Neural progenitor cell (in vitro differentiated cells): ENCODE data around the gene SPTAN1. TPM values are rescaled to one million over a fixed set of nuclear protein-coding genes. Genes with fewer than 3 reads are reported as not detected.
A peak's percentile ranks its signal among the peaks of the same experiment; 100 is the strongest.

Experiments used
- DNase-seq: peaks from one replicate; pipeline ENCODE4 v3.0.0-alpha.2; 2016; ENCODE audit warnings: low spot score
- H2AFZ ChIP-seq: fragments of 200-600 bp; sonication (generic); replicated peaks from 2 replicates; pipeline ENCODE4 v1.6.1; 2016; ENCODE audit warnings: antibody characterized with exemption
- H3F3A ChIP-seq: fragments of 200-600 bp; sonication (generic); 2 replicates; pipeline ENCODE4 v1.6.1; 2016; ENCODE audit warnings: antibody characterized with exemption, low read depth
- H3K27ac ChIP-seq: fragments of 200-600 bp; sonication (generic); 2 replicates; pipeline ENCODE4 v1.5.1; 2016; ENCODE audit warnings: mild to moderate bottlenecking
- H3K27me3 ChIP-seq: fragments of 200-600 bp; sonication (generic); 2 replicates; pipeline ENCODE4 v1.6.1; 2016; ENCODE audit warnings: mild to moderate bottlenecking, moderate library complexity
- H3K36me3 ChIP-seq: fragments of 200-600 bp; sonication (generic); 2 replicates; pipeline ENCODE4 v1.5.1; 2016
- H3K4me1 ChIP-seq: fragments of 200-600 bp; sonication (generic); 2 replicates; pipeline ENCODE4 v1.6.1; 2016; ENCODE audit warnings: mixed run types
- H3K4me2 ChIP-seq: fragments of 200-600 bp; sonication (generic); 2 replicates; pipeline ENCODE4 v1.6.1; 2016
- H3K4me3 ChIP-seq: fragments of 200-600 bp; sonication (generic); 2 replicates; pipeline ENCODE4 v1.5.1; 2016
- H3K79me2 ChIP-seq: fragments of 200-600 bp; sonication (generic); 2 replicates; pipeline ENCODE4 v1.6.1; 2016; ENCODE audit warnings: low read depth
- H3K9ac ChIP-seq: fragments of 200-600 bp; sonication (generic); 2 replicates; pipeline ENCODE4 v1.6.1; 2016
- H3K9me3 ChIP-seq: fragments of 200-600 bp; sonication (generic); 2 replicates; pipeline ENCODE4 v1.5.1; 2016; ENCODE audit warnings: low read depth
- H4K20me1 ChIP-seq: fragments of 200-600 bp; sonication (generic); 2 replicates; pipeline ENCODE4 v1.6.1; 2016; ENCODE audit warnings: low read depth
- H3K27ac Mint-ChIP-seq: 3 replicates; pipeline ENCODE4 v1.8.0; 2021; ENCODE audit warnings: mixed read lengths
- H3K27me3 Mint-ChIP-seq: 2 replicates; pipeline ENCODE4 v1.8.0; 2022; ENCODE audit warnings: low read depth, mild to moderate bottlenecking, inconsistent platforms, moderate library complexity, mixed read lengths; ENCODE audit not compliant: insufficient read depth
- H3K36me3 Mint-ChIP-seq: 3 replicates; pipeline ENCODE4 v1.8.0; 2021; ENCODE audit warnings: mixed read lengths
- H3K4me1 Mint-ChIP-seq: 3 replicates; pipeline ENCODE4 v1.8.0; 2021; ENCODE audit warnings: mixed read lengths
- H3K4me3 Mint-ChIP-seq: 3 replicates; pipeline ENCODE4 v1.8.0; 2021; ENCODE audit warnings: mild to moderate bottlenecking, moderate library complexity, mixed read lengths
- H3K9me3 Mint-ChIP-seq: 3 replicates; pipeline ENCODE4 v1.8.0; 2020; ENCODE audit warnings: mixed read lengths
- EZH2 ChIP-seq: fragments of 200-600 bp; sonication (generic); IDR thresholded peaks from 2 replicates; pipeline ENCODE4 v1.6.1; 2017; ENCODE audit warnings: antibody characterized with exemption, mild to moderate bottlenecking, moderate library complexity
- EZH2phosphoT487 ChIP-seq: fragments of 200-600 bp; sonication (generic); IDR thresholded peaks from 2 replicates; pipeline ENCODE4 v1.6.1; 2017; ENCODE audit warnings: antibody characterized with exemption
- total RNA-seq: library from RNA; depleted of rRNA; stranded (reverse); fragments of >200 nt; gene quantifications from 2 replicates; pipeline ENCODE4 v1.2.3, GENCODE V29; 2015; ENCODE audit warnings: low replicate concordance
- TF ChIP-seq, protein P1 (sequence below): fragments of 200-600 bp; sonication (generic); IDR thresholded peaks from 2 replicates; pipeline ENCODE4 v1.5.1; 2017; ENCODE audit warnings: antibody characterized with exemption, mild to moderate bottlenecking

SPTAN1 gene
- total RNA-seq, 1 donor from 2014 or later: 112 TPM

DNA sequence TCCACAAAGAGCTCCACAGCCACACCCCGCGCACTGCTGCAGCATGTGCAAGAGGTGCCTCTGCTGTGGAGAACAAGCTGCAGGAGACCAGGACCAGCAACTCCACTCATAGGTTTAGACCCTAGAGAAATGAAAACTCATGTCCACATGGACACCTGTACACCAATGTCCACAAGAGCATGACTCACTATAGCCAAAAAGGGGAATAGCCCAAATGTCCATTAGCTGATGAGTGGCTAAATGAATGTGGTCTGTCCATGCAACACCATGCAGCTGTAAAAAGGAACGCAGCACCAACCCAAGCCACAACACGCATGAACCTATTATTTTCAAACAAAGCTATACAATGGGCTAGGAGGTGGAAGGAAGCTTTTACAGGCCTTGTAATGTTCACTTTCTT is 86.2 kb downstream of the SPTAN1 start:
- no peaks in the 10 kb centered on the region for H3K9me3 ChIP-seq
- no peak overlapping the region for H3K27ac ChIP-seq
- H3K9ac ChIP-seq: no peak overlapping the region
- TF ChIP-seq EZH2phosphoT487 (no peak), EZH2 (no peak)
- TF ChIP-seq, protein P1, sequence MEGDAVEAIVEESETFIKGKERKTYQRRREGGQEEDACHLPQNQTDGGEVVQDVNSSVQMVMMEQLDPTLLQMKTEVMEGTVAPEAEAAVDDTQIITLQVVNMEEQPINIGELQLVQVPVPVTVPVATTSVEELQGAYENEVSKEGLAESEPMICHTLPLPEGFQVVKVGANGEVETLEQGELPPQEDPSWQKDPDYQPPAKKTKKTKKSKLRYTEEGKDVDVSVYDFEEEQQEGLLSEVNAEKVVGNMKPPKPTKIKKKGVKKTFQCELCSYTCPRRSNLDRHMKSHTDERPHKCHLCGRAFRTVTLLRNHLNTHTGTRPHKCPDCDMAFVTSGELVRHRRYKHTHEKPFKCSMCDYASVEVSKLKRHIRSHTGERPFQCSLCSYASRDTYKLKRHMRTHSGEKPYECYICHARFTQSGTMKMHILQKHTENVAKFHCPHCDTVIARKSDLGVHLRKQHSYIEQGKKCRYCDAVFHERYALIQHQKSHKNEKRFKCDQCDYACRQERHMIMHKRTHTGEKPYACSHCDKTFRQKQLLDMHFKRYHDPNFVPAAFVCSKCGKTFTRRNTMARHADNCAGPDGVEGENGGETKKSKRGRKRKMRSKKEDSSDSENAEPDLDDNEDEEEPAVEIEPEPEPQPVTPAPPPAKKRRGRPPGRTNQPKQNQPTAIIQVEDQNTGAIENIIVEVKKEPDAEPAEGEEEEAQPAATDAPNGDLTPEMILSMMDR: no peak
- Mint-ChIP-seq H3K9me3 (no peaks in the 10 kb centered on the region), H3K27me3 (peaks cover 4% of the 10 kb centered on the region), H3K27ac (no peak overlapping the region), H3K4me1 (peaks cover 6% of the 10 kb centered on the region), H3K36me3 (peaks cover 23% of the 10 kb centered on the region), H3K4me3 (no peak overlapping the region)
- H3K36me3 ChIP-seq: no peaks in the 10 kb centered on the region
- H3K79me2 ChIP-seq: peaks cover 20% of the 10 kb centered on the region
- H3F3A ChIP-seq: no peaks in the 10 kb centered on the region
- H3K27me3 ChIP-seq: no peaks in the 10 kb centered on the region
- DNase-seq: no peak
- H2AFZ ChIP-seq: no peak overlapping the region
- H3K4me3 ChIP-seq: no peak overlapping the region
- peaks cover 50% of the 10 kb centered on the region for H4K20me1 ChIP-seq
- H3K4me2 ChIP-seq: no peak overlapping the region
- H3K4me1 ChIP-seq: no peaks in the 10 kb centered on the region

DNA sequence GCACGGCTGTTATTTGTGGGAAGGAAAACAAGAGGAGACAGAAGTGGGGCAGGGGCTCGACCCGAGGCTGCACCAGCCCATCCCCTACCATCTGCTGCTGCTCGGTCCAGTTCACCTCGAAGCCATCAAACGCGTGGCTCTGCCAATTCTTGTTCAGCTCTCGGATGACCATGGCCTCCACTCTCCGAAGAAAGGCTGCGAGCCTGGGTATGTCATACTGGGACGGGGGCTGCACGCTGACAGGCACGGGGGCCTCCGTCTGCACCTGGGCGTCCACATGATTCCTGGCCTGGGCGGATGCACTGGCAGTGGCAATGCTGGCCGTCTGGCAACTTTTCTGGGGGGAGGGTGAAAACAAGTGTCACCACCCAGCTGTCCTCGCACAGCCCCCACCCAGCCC is 88.2 kb downstream of the SPTAN1 start:
- no peaks in the 10 kb centered on the region for H3K9me3 Mint-ChIP-seq
- Histone ChIP-seq H3K9me3 (no peaks in the 10 kb centered on the region), H3F3A (peaks cover 4% of the 10 kb centered on the region), H3K27ac (no peak overlapping the region), H4K20me1 (peaks cover 56% of the 10 kb centered on the region), H2AFZ (no peak overlapping the region), H3K4me1 (no peaks in the 10 kb centered on the region), H3K79me2 (peaks cover 37% of the 10 kb centered on the region), H3K36me3 (no peaks in the 10 kb centered on the region), H3K4me2 (no peak overlapping the region), H3K27me3 (no peaks in the 10 kb centered on the region), H3K4me3 (no peak overlapping the region), H3K9ac (no peak overlapping the region)
- TF ChIP-seq, protein P1: no peak
- no peak for TF ChIP-seq EZH2
- TF ChIP-seq EZH2phosphoT487: no peak
- peaks cover 25% of the 10 kb centered on the region for H3K36me3 Mint-ChIP-seq
- H3K27me3 Mint-ChIP-seq: peaks cover 2% of the 10 kb centered on the region
- no peak overlapping the region for H3K4me3 Mint-ChIP-seq
- peaks cover 14% of the 10 kb centered on the region for H3K4me1 Mint-ChIP-seq
- H3K27ac Mint-ChIP-seq: no peak overlapping the region
- DNase-seq: no peak

DNA sequence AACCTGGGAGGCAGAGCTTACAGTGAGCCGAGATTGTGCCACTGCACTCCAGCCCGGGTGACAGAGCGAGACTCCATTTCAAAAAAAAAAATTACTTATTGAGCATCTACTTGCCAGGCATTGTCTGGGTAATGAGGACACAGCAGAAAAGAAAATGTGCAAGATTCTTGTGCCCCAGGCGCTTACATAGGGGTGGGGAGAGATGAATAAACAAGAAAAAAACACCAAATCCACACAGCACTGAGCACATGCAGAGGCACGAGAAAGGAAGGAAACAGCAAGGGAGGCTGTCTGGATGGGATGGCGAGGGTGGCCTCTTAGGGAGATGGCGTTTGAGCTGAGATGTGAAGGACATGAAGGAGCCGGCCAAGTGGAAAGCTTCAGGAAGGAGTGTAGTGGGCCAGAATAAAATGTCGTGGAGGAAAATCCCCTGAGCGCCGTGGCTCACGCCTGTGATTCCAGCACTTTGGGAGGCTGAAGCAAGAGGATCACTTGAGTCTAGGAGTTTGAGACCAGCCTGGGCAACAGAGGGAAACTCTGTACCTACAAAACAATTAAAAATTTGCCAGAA is 90.4 kb downstream of the SPTAN1 start:
- Mint-ChIP-seq H3K4me1 (peaks cover 20% of the 10 kb centered on the region), H3K27me3 (peaks cover 2% of the 10 kb centered on the region), H3K27ac (peak overlapping the region; percentile 35), H3K36me3 (peaks cover 26% of the 10 kb centered on the region), H3K4me3 (no peak overlapping the region), H3K9me3 (no peaks in the 10 kb centered on the region)
- H3K27ac ChIP-seq: no peak overlapping the region
- H4K20me1 ChIP-seq: peaks cover 49% of the 10 kb centered on the region
- peaks cover 9% of the 10 kb centered on the region for H3F3A ChIP-seq
- H3K27me3 ChIP-seq: no peaks in the 10 kb centered on the region
- no peaks in the 10 kb centered on the region for H3K4me1 ChIP-seq
- TF ChIP-seq EZH2 (no peak), EZH2phosphoT487 (no peak)
- TF ChIP-seq, protein P1: no peak
- H3K4me3 ChIP-seq: no peak overlapping the region
- no peaks in the 10 kb centered on the region for H3K36me3 ChIP-seq
- peak overlapping the region; percentile 49 for H3K9ac ChIP-seq
- H3K4me2 ChIP-seq: no peak overlapping the region
- no peak for DNase-seq
- H2AFZ ChIP-seq: no peak overlapping the region
- H3K9me3 ChIP-seq: no peaks in the 10 kb centered on the region
- H3K79me2 ChIP-seq: peaks cover 55% of the 10 kb centered on the region
